IMR-90 (cell line): ENCODE measurements around the gene GATAD2A.

Experiments used
- BHLHE40 ChIP-seq: fragments of 150-350 bp; IDR thresholded peaks from 2 replicates; pipeline ENCODE4 v1.6.1; 2016; ENCODE audit warnings: mild to moderate bottlenecking, low read depth, low read length
- CEBPB ChIP-seq: IDR thresholded peaks from 2 replicates; pipeline ENCODE4 v1.6.1; 2012; ENCODE audit warnings: low read depth, low read length, improper control_type of control experiment
- CHD1 ChIP-seq: IDR thresholded peaks from 2 replicates; pipeline ENCODE4 v1.6.1; 2012; ENCODE audit warnings: low read depth, low read length, improper control_type of control experiment
- CTCF ChIP-seq: conservative IDR thresholded peaks from 2 replicates; pipeline ENCODE4 v1.5.1; 2012; ENCODE audit warnings: mild to moderate bottlenecking, low read depth, low read length, improper control_type of control experiment
- ELK1 ChIP-seq: fragments of 150-350 bp; IDR thresholded peaks from 2 replicates; pipeline ENCODE4 v1.6.1; 2016; ENCODE audit warnings: low read depth, mild to moderate bottlenecking, low read length, moderate library complexity, borderline replicate concordance
- FOS ChIP-seq: fragments of 150-350 bp; IDR thresholded peaks from 2 replicates; pipeline ENCODE4 v1.6.1; 2016; ENCODE audit warnings: low read depth, low read length
- MAZ ChIP-seq: IDR thresholded peaks from 2 replicates; pipeline ENCODE4 v1.6.1; 2012; ENCODE audit warnings: low read depth, mild to moderate bottlenecking, low read length, improper control_type of control experiment, moderate library complexity, borderline replicate concordance
- MXI1 ChIP-seq: IDR thresholded peaks from 2 replicates; pipeline ENCODE4 v1.6.1; 2012; ENCODE audit warnings: low read depth, mild to moderate bottlenecking, low read length, moderate library complexity, borderline replicate concordance
- POLR2A ChIP-seq: IDR thresholded peaks from 2 replicates; pipeline ENCODE4 v1.6.1; 2012; ENCODE audit warnings: mild to moderate bottlenecking, low read depth, low read length
- RAD21 ChIP-seq: IDR thresholded peaks from 2 replicates; pipeline ENCODE4 v1.6.1; 2012; ENCODE audit warnings: low read length, improper control_type of control experiment
- RCOR1 ChIP-seq: IDR thresholded peaks from 2 replicates; pipeline ENCODE4 v1.6.1; 2012; ENCODE audit warnings: mild to moderate bottlenecking, low read length, improper control_type of control experiment; ENCODE audit not compliant: insufficient replicate concordance
- RFX5 ChIP-seq: IDR thresholded peaks from 2 replicates; pipeline ENCODE4 v1.8.0; 2012; ENCODE audit warnings: low read depth, mild to moderate bottlenecking, low read length, moderate library complexity
- SMC3 ChIP-seq: fragments of 150-350 bp; IDR thresholded peaks from 2 replicates; pipeline ENCODE4 v1.6.1; 2016; ENCODE audit warnings: low read depth, mild to moderate bottlenecking, antibody characterized with exemption, low read length, moderate library complexity

DNA sequence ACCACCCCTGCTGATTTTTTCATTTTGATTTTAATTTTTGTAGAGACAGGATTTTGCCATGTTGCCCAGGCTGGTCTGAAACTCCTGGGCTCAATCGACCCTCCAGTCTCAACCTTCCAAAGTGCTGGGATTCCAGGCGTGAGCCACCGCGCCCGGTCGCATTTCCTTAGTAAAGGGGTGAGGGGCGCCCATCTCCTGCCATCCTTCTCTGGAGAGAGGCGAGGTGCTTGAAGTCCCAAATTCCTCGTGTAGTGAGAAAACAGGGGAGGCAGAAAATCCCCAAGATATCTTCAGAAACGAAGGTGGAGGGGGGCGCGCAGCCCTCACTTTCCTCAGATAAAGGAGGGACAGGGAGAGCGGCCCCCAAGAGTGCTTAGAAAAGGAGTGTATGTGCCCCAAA is 21.0 kb upstream of the GATAD2A start:
- no peak for TF ChIP-seq CTCF
- TF ChIP-seq SMC3 = no peak
- TF ChIP-seq RCOR1 = no peak
- TF ChIP-seq POLR2A = no peak
- TF ChIP-seq FOS = no peak
- no peak for TF ChIP-seq CHD1
- no peak for TF ChIP-seq RAD21
- no peak for TF ChIP-seq RFX5
- TF ChIP-seq BHLHE40 = no peak
- no peak for TF ChIP-seq MXI1
- no peak for TF ChIP-seq ELK1
- TF ChIP-seq CEBPB = no peak
- TF ChIP-seq MAZ = no peak
